ENCODE results near the gene UNK.

DNA sequence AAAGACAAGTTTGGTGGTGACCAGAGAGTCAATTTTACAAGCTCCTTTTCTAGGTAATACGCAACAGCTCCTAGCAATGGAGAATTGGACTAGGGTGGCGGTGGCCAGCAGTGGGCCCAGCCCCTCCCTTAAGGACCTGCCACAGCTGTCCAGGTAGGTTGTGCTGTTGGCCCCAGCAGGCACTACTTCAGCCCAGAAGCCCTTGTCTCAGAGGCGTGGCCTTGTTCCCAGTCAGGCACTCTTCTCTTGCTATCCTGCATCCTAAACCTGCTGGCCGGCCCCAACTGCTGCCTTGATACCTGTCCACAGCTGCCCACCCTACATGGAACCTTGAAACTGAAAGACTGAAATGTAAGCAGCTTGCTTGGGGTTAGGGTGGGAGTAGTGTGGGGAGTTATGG is 18.6 kb upstream of the UNK start:
- TF ChIP-seq, protein P1, sequence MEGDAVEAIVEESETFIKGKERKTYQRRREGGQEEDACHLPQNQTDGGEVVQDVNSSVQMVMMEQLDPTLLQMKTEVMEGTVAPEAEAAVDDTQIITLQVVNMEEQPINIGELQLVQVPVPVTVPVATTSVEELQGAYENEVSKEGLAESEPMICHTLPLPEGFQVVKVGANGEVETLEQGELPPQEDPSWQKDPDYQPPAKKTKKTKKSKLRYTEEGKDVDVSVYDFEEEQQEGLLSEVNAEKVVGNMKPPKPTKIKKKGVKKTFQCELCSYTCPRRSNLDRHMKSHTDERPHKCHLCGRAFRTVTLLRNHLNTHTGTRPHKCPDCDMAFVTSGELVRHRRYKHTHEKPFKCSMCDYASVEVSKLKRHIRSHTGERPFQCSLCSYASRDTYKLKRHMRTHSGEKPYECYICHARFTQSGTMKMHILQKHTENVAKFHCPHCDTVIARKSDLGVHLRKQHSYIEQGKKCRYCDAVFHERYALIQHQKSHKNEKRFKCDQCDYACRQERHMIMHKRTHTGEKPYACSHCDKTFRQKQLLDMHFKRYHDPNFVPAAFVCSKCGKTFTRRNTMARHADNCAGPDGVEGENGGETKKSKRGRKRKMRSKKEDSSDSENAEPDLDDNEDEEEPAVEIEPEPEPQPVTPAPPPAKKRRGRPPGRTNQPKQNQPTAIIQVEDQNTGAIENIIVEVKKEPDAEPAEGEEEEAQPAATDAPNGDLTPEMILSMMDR (IDR thresholded peaks at IDR 0.05), result no peak
- no peak for TF ChIP-seq POLR2AphosphoS5 (IDR thresholded peaks at IDR 0.05)
- no peak for TF ChIP-seq POLR2A (IDR thresholded peaks at IDR 0.05)
- TF ChIP-seq EP300 (IDR thresholded peaks at IDR 0.05), result no peak

Measured in upper lobe of left lung (tissue), 4 donors.